ENCODE measurements around the gene KCNG2. TPM values are rescaled to one million over a fixed set of nuclear protein-coding genes. Genes with fewer than 3 reads are reported as not detected.
"Not testable (repeated sequence)": the region's sequence is repeated elsewhere in the genome, so short reads cannot be mapped to it uniquely, and the experiment has no call there.

The KCNG2 gene
- total and polyA plus RNA-seq, 9 of the 15 experiments (the other 6 are each of a cell fraction or from before 2014, with no cell fraction given), result not detected

DNA sequence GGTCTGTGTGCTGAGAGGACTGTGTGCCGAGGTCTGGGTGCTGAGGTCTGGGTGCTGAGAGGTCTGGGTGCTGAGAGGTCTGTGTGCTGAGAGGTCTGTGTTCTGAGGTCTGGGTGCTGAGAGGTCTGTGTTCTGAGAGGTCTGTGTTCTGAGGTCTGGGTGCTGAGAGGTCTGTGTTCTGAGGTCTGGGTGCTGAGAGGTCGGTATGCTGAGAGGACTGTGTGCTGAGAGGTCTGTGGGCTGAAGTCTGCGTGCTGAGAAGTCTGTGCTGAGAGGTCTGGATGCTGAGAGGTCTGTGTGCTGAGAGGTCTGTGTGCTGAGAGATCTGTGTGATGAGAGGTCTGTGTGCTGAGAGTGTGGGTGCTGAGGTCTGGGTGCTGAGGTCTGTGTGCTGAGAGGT is 68.2 kb downstream of the KCNG2 start:
- in situ Hi-C loops (cut with MboI); H2AFZ ChIP-seq (ENCODE audit: low read depth, low read length); H4K20me1 ChIP-seq (replicated peaks; ENCODE audit: control insufficient read depth, insufficient read depth, low read length); H3K9ac ChIP-seq (ENCODE audit: insufficient read depth in 1 of 2, low read depth in 2 of 2, low read length in 2 of 2); FAIRE-seq; H3K4me3 ChIP-seq; CTCF ChIA-PET (ENCODE audit: low intra/inter-chr PET ratio); H3K27ac ChIP-seq (ENCODE audit: extremely low read depth, low read depth, low read length); ATAC-seq; H3K36me3 ChIP-seq (ENCODE audit: control insufficient read depth, insufficient read depth, low read length); H3K9me1 ChIP-seq (ENCODE audit: control insufficient read depth, insufficient read depth, low read length); intact Hi-C loops (cut with micrococcal nuclease); H3K9me3 ChIP-seq (replicated peaks; ENCODE audit: control insufficient read depth, insufficient read depth, low read depth, low read length); POLR2A ChIA-PET; DNase-seq (ENCODE audit: extremely low read depth in 1 of 4, low spot score in 3 of 4); BruUV-seq (replicated peaks); H3K79me2 ChIP-seq (ENCODE audit: control insufficient read depth, insufficient read depth, low read length); H3K4me2 ChIP-seq (ENCODE audit: insufficient read depth, low read length): not testable (repeated sequence)
- Histone ChIP-seq H3K4me1 (replicated peaks in 1 of 2; ENCODE audit: control insufficient read depth in 2 of 2, insufficient read depth in 2 of 2, low read length in 2 of 2) (peaks cover 0 to 16% of the 10 kb centered on the region in 2 experiments; a peak in 2 of 5 replicates), H3K27me3 (ENCODE audit: control insufficient read depth in 2 of 2, insufficient read depth in 2 of 2, low read length in 2 of 2) (peaks cover 8 to 49% of the 10 kb centered on the region in 2 experiments; a peak in 4 of 5 replicates)
- 0% methylated on average over 3 of the region's 3 CpGs for WGBS (ENCODE audit: insufficient coverage, low coverage, missing lambda C conversion rate)

DNA sequence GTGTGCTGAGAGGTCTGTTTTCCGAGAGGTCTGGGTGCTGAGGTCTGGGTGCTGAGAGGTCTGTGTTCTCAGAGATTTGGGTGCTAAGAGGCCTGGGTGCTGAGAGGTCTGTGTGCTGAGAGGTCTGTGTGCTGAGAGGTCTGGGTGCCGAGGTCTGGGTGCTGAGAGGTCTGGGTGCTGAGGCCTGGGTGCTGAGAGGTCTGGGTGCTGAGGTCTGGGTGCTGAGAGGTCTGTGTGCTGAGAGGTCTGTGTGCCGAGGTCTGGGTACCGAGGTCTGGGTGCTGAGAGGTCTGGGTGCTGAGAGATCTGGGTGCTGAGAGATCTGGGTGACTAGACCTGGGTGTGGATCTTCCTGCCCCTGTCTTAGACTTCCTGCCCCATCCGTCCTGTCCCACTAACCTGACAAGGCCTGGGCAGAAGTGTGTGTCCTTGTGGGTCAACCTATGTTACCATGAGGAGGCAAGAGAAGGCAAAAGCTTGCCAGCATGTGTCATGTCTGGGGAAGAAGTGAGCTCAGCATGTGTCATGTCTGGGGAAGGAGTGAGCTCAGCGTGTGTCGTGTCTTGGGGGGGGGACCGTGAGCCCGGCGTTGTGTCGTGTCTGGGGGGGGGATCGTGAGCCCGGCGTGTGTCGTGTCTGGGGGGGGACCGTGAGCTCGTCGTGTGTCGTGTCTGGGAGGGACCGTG is 69.3 kb downstream of the KCNG2 start:
- 0% methylated on average over 5 of the region's 20 CpGs for WGBS (ENCODE audit: insufficient coverage, low coverage, missing lambda C conversion rate)
- ChIA-PET POLR2A (no interaction called here), CTCF (ENCODE audit: low intra/inter-chr PET ratio) (no interaction called here)
- Histone ChIP-seq H3K9me1 (ENCODE audit: control insufficient read depth, insufficient read depth, low read length) (no peaks in the 10 kb centered on the region), H3K4me3 (no peak overlapping the region), H2AFZ (ENCODE audit: low read depth, low read length) (no peak overlapping the region), H3K79me2 (ENCODE audit: control insufficient read depth, insufficient read depth, low read length) (no peaks in the 10 kb centered on the region), H4K20me1 (replicated peaks; ENCODE audit: control insufficient read depth, insufficient read depth, low read length) (no peaks in the 10 kb centered on the region), H3K27me3 (ENCODE audit: control insufficient read depth in 2 of 2, insufficient read depth in 2 of 2, low read length in 2 of 2) (peaks cover 10 to 59% of the 10 kb centered on the region in 2 experiments; a peak in 4 of 5 replicates), H3K4me1 (replicated peaks in 1 of 2; ENCODE audit: control insufficient read depth in 2 of 2, insufficient read depth in 2 of 2, low read length in 2 of 2) (peaks cover 0 to 16% of the 10 kb centered on the region in 2 experiments; a peak in 2 of 5 replicates), H3K36me3 (ENCODE audit: control insufficient read depth, insufficient read depth, low read length) (no peaks in the 10 kb centered on the region), H3K27ac (ENCODE audit: extremely low read depth, low read depth, low read length) (no peak overlapping the region), H3K9ac (ENCODE audit: insufficient read depth in 1 of 2, low read depth in 2 of 2, low read length in 2 of 2) (no peak overlapping the region; a peak in 1 of 4 replicates), H3K4me2 (ENCODE audit: insufficient read depth, low read length) (no peak overlapping the region), H3K9me3 (replicated peaks; ENCODE audit: control insufficient read depth, insufficient read depth, low read depth, low read length) (0 out of 2 replicates have a peak, but pooled peaks cover 4% of the 10 kb centered on the region)
- ATAC-seq (no peak), DNase-seq (ENCODE audit: extremely low read depth in 1 of 4, low spot score in 3 of 4) (no peak), FAIRE-seq (no peak)
- intact Hi-C loops (cut with micrococcal nuclease), result no loop called here
- in situ Hi-C loops (cut with MboI), result no loop called here
- BruUV-seq (replicated peaks), result no TSS peak
- TF ChIP-seq CBX8 (IDR thresholded peaks at IDR 0.05; ENCODE audit: borderline replicate concordance, extremely low read depth, low read depth, low read length, poor library complexity, severe bottlenecking), result no peak
- no peak for TF ChIP-seq BRD4 (IDR thresholded peaks at IDR 0.05)
- TF ChIP-seq, protein P1, sequence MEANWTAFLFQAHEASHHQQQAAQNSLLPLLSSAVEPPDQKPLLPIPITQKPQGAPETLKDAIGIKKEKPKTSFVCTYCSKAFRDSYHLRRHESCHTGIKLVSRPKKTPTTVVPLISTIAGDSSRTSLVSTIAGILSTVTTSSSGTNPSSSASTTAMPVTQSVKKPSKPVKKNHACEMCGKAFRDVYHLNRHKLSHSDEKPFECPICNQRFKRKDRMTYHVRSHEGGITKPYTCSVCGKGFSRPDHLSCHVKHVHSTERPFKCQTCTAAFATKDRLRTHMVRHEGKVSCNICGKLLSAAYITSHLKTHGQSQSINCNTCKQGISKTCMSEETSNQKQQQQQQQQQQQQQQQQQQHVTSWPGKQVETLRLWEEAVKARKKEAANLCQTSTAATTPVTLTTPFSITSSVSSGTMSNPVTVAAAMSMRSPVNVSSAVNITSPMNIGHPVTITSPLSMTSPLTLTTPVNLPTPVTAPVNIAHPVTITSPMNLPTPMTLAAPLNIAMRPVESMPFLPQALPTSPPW (CRISPR knock-in tag; IDR thresholded peaks at IDR 0.05), result no peak
- TF ChIP-seq, protein P2, sequence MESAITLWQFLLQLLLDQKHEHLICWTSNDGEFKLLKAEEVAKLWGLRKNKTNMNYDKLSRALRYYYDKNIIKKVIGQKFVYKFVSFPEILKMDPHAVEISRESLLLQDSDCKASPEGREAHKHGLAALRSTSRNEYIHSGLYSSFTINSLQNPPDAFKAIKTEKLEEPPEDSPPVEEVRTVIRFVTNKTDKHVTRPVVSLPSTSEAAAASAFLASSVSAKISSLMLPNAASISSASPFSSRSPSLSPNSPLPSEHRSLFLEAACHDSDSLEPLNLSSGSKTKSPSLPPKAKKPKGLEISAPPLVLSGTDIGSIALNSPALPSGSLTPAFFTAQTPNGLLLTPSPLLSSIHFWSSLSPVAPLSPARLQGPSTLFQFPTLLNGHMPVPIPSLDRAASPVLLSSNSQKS (CRISPR knock-in tag; IDR thresholded peaks at IDR 0.05), result no peak
- TF ChIP-seq MBD2 (IDR thresholded peaks at IDR 0.05; ENCODE audit: borderline replicate concordance, low read depth), result no peak
- no peak for TF ChIP-seq FOXP1 (CRISPR knock-in tag; IDR thresholded peaks at IDR 0.05)
- no peak for TF ChIP-seq CHD2 (IDR thresholded peaks at IDR 0.05; ENCODE audit: low read depth, low read length)
- no peak for TF ChIP-seq NRF1 (conservative IDR thresholded peaks at IDR 0.05 in 1 of 2, IDR thresholded peaks at IDR 0.05 in 1 of 2)
- TF ChIP-seq, protein P3, sequence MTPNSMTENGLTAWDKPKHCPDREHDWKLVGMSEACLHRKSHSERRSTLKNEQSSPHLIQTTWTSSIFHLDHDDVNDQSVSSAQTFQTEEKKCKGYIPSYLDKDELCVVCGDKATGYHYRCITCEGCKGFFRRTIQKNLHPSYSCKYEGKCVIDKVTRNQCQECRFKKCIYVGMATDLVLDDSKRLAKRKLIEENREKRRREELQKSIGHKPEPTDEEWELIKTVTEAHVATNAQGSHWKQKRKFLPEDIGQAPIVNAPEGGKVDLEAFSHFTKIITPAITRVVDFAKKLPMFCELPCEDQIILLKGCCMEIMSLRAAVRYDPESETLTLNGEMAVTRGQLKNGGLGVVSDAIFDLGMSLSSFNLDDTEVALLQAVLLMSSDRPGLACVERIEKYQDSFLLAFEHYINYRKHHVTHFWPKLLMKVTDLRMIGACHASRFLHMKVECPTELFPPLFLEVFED (CRISPR knock-in tag; conservative IDR thresholded peaks at IDR 0.05), result no peak
- TF ChIP-seq CBX2 (IDR thresholded peaks at IDR 0.05; ENCODE audit: insufficient read depth, low read length, poor library complexity, severe bottlenecking), result no peak
- TF ChIP-seq SLC30A9 (CRISPR knock-in tag; IDR thresholded peaks at IDR 0.05), result no peak

All from K562 (cell line).